HL-60 (cell line): ENCODE measurements around the gene ARL6IP1.

Experiments used
- CTCF ChIP-seq: IDR thresholded peaks from one replicate; pipeline ENCODE4 v1.5.1; 2011; ENCODE audit warnings: low read length, control low read depth, inconsistent platforms; ENCODE audit not compliant: insufficient read depth
- GABPA ChIP-seq: IDR thresholded peaks from 2 replicates; pipeline ENCODE4 v1.6.1; 2012; ENCODE audit warnings: low read depth

GRCh38 chr16:18789850-18790706, 11.3 kb downstream of the ARL6IP1 start, which contains the start of gene RPS15A:
- TF ChIP-seq GABPA (no peak), CTCF (no peak)
